ENCODE results near the gene MTF1.
A peak's percentile ranks its signal among the peaks of the same experiment; 100 is the strongest.

Gene MTF1

GRCh38 chr1:37794372-37795339, 64.7 kb downstream of the MTF1 start:
- ChIA-PET POLR2A (interaction anchor here (0.8 to 0.9 kb wide), 3 partner anchors 12 to 65 kb away, joined by 3 to 13 read pairs (median 3); partner anchors contain the start of genes C1orf122, MTF1 and YRDC), CTCF (interaction anchor here (0.6 to 1.0 kb wide), 2 partner anchors 13 to 66 kb away, joined by 4 read pairs; partner anchors contain the start of genes C1orf122 and YRDC)
- Histone ChIP-seq H3K9me3 (ENCODE audit: control insufficient read depth, insufficient read depth, low read depth, low read length) (no peaks in the 10 kb centered on the region), H3K4me1 (ENCODE audit: control insufficient read depth, insufficient read depth, low read length) (peaks cover 7% of the 10 kb centered on the region; the same call in 1 of the 2 replicates), H3K36me3 (ENCODE audit: control insufficient read depth in 2 of 2, insufficient read depth in 1 of 2, low read length in 2 of 2) (peaks cover 13 to 40% of the 10 kb centered on the region in 2 experiments; a peak in 2 of 3 replicates), H3K27ac (ENCODE audit: extremely low read depth, low read depth, low read length) (peak overlapping the region; percentile 88; the same call in 1 of the 2 replicates), H3K4me3 (ENCODE audit: low read depth, low read length) (peak overlapping the region; percentile 70)
- no peak for TF ChIP-seq ZNF558 (tag by site-specific recombination; IDR thresholded peaks at IDR 0.05)
- no peak for TF ChIP-seq ZNF169 (tag by site-specific recombination; IDR thresholded peaks at IDR 0.05)
- peak; percentile 71 for TF ChIP-seq SP2 (tag by site-specific recombination; IDR thresholded peaks at IDR 0.05)
- no peak for TF ChIP-seq MEIS1 (CRISPR knock-in tag; IDR thresholded peaks at IDR 0.05; ENCODE audit: borderline replicate concordance)
- TF ChIP-seq ZNF670 (tag by site-specific recombination; IDR thresholded peaks at IDR 0.05; ENCODE audit: low read depth): no peak
- 0 out of 2 replicates have a peak, but pooled peaks have one; percentile 10 for TF ChIP-seq PRDM10 (tag by site-specific recombination; IDR thresholded peaks at IDR 0.05)
- TF ChIP-seq ZBTB11 (tag by site-specific recombination; conservative IDR thresholded peaks at IDR 0.05; ENCODE audit: low read depth): no peak; the same call in 1 of the 2 replicates
- TF ChIP-seq ZNF561 (tag by site-specific recombination; IDR thresholded peaks at IDR 0.05; ENCODE audit: borderline replicate concordance): no peak
- TF ChIP-seq ZNF2 (tag by site-specific recombination; IDR thresholded peaks at IDR 0.05): no peak
- no peak for TF ChIP-seq ZNF510 (tag by site-specific recombination; IDR thresholded peaks at IDR 0.05; ENCODE audit: insufficient replicate concordance)
- TF ChIP-seq ZNF777 (tag by site-specific recombination; IDR thresholded peaks at IDR 0.05; ENCODE audit: borderline replicate concordance): no peak
- no peak for TF ChIP-seq OVOL3 (tag by site-specific recombination; IDR thresholded peaks at IDR 0.05)
- TF ChIP-seq ZNF174 (tag by site-specific recombination; IDR thresholded peaks at IDR 0.05): no peak
- peak; percentile 56 for TF ChIP-seq ZBTB26 (tag by site-specific recombination; optimal IDR thresholded peaks at IDR 0.05)
- TF ChIP-seq ZNF398 (tag by site-specific recombination; IDR thresholded peaks at IDR 0.05): 0 out of 2 replicates have a peak, but pooled peaks have one; percentile 11
- TF ChIP-seq KLF17 (tag by site-specific recombination; IDR thresholded peaks at IDR 0.05): peak; percentile 12; the same call in 1 of the 2 replicates
- TF ChIP-seq ZNF629 (tag by site-specific recombination; IDR thresholded peaks at IDR 0.05): no peak
- TF ChIP-seq ZNF776 (tag by site-specific recombination; IDR thresholded peaks at IDR 0.05; ENCODE audit: borderline replicate concordance): no peak
- TF ChIP-seq ZNF114 (tag by site-specific recombination; IDR thresholded peaks at IDR 0.05): no peak
- no peak for TF ChIP-seq SP7 (tag by site-specific recombination; IDR thresholded peaks at IDR 0.05)
- peak; percentile 82 for TF ChIP-seq PATZ1 (tag by site-specific recombination; IDR thresholded peaks at IDR 0.05)
- TF ChIP-seq ZNF146 (tag by site-specific recombination; IDR thresholded peaks at IDR 0.05): no peak
